ENCODE results near the gene IL2RG.

- TF ChIP-seq POLR2A (IDR thresholded peaks at IDR 0.05) (no peak), CTCF (IDR thresholded peaks at IDR 0.05) (no peak)
These were observed 12.3 kb downstream of the IL2RG start for GRCh38 chrX:71098951-71099506.
